Mesothelial cell of epicardium (in vitro differentiated cells): ENCODE data around the gene GPC6. TPM values are rescaled to one million over a fixed set of nuclear protein-coding genes. Genes with fewer than 3 reads are reported as not detected.

Source experiments
- DNase-seq, 2 experiments: peaks; one replicate each; pipeline ENCODE4 v3.0.0; 2021; ENCODE audit warnings: low spot score in 2 of 2; ENCODE audit not compliant: unreplicated experiment in 2 of 2
- H3K27ac Mint-ChIP-seq: 2 replicates; pipeline ENCODE4 v1.8.0; 2021; ENCODE audit warnings: mixed read lengths
- H3K27me3 Mint-ChIP-seq: 2 replicates; pipeline ENCODE4 v1.8.0; 2021; ENCODE audit warnings: low read depth, mixed read lengths
- H3K36me3 Mint-ChIP-seq: 2 replicates; pipeline ENCODE4 v1.8.0; 2021; ENCODE audit warnings: mixed read lengths
- H3K4me1 Mint-ChIP-seq: 2 replicates; pipeline ENCODE4 v1.8.0; 2021; ENCODE audit warnings: mixed read lengths
- H3K4me3 Mint-ChIP-seq: 2 replicates; pipeline ENCODE4 v1.8.0; 2021; ENCODE audit warnings: mild to moderate bottlenecking, moderate library complexity, mixed read lengths
- H3K9me3 Mint-ChIP-seq: 2 replicates; pipeline ENCODE4 v1.8.0; 2021; ENCODE audit warnings: mixed read lengths
- CTCF ChIP-seq: fragments of 200-600 bp; sonication (generic); IDR thresholded peaks from one replicate; pipeline ENCODE4 v1.5.0; 2021; ENCODE audit warnings: antibody characterized with exemption; ENCODE audit not compliant: unreplicated experiment
- total RNA-seq: library from RNA; stranded (reverse); gene quantifications from 3 replicates; pipeline ENCODE4 v1.2.1, GENCODE V29; 2021

Gene GPC6
- total RNA-seq, 1 donor from 2014 or later, result 112 TPM

GRCh38 chr13:93345024-93345423 is 118.4 kb downstream of the GPC6 start:
- H3K27me3 Mint-ChIP-seq, result no peaks in the 10 kb centered on the region
- TF ChIP-seq CTCF, result no peak
- H3K27ac Mint-ChIP-seq, result peak overlapping the region; percentile 79

GRCh38 chr13:93345770-93346169 is 119.2 kb downstream of the GPC6 start:
- H3K4me3 Mint-ChIP-seq, result no peak overlapping the region
- peaks cover 24% of the 10 kb centered on the region for H3K9me3 Mint-ChIP-seq
- peak overlapping the region; percentile 79 for H3K27ac Mint-ChIP-seq
- H3K27me3 Mint-ChIP-seq, result no peaks in the 10 kb centered on the region
- DNase-seq, result no peak
- peaks cover 21% of the 10 kb centered on the region for H3K36me3 Mint-ChIP-seq
- H3K4me1 Mint-ChIP-seq, result peaks cover 56% of the 10 kb centered on the region
- no peak for TF ChIP-seq CTCF

More at GRCh38 chr13:93345024-93345423, 118.4 kb downstream of the GPC6 start:
- Mint-ChIP-seq H3K9me3 (peaks cover 28% of the 10 kb centered on the region), H3K36me3 (peaks cover 24% of the 10 kb centered on the region), H3K4me1 (peaks cover 53% of the 10 kb centered on the region), H3K4me3 (no peak overlapping the region)
- no peak for DNase-seq

GRCh38 chr13:93352616-93353015 is 126.0 kb downstream of the GPC6 start:
- Mint-ChIP-seq H3K4me3 (no peak overlapping the region), H3K4me1 (peaks cover 47% of the 10 kb centered on the region), H3K9me3 (peaks cover 5% of the 10 kb centered on the region), H3K36me3 (peaks cover 3% of the 10 kb centered on the region), H3K27me3 (no peaks in the 10 kb centered on the region), H3K27ac (peak overlapping the region; percentile 5)
- TF ChIP-seq CTCF, result no peak
- no peak for DNase-seq

GRCh38 chr13:93355094-93355493 is 128.5 kb downstream of the GPC6 start:
- H3K4me3 Mint-ChIP-seq, result no peak overlapping the region
- no peak for TF ChIP-seq CTCF
- no peak for DNase-seq
- no peaks in the 10 kb centered on the region for H3K27me3 Mint-ChIP-seq
- H3K4me1 Mint-ChIP-seq, result peaks cover 34% of the 10 kb centered on the region
- no peak overlapping the region for H3K27ac Mint-ChIP-seq
- H3K36me3 Mint-ChIP-seq, result peaks cover 3% of the 10 kb centered on the region
- H3K9me3 Mint-ChIP-seq, result peaks cover 5% of the 10 kb centered on the region

- peaks cover 3% of the 10 kb centered on the region for H3K36me3 Mint-ChIP-seq
- peaks cover 5% of the 10 kb centered on the region for H3K9me3 Mint-ChIP-seq
- H3K27me3 Mint-ChIP-seq, result no peaks in the 10 kb centered on the region
- no peak for DNase-seq
- TF ChIP-seq CTCF, result no peak
- no peak overlapping the region for H3K27ac Mint-ChIP-seq
- no peak overlapping the region for H3K4me3 Mint-ChIP-seq
- peaks cover 30% of the 10 kb centered on the region for H3K4me1 Mint-ChIP-seq
Observed at GRCh38 chr13:93356469-93356868, 129.9 kb downstream of the GPC6 start.

GRCh38 chr13:93360021-93360420 is 133.4 kb downstream of the GPC6 start:
- H3K27ac Mint-ChIP-seq, result no peak overlapping the region
- no peak for DNase-seq
- H3K36me3 Mint-ChIP-seq, result peaks cover 6% of the 10 kb centered on the region
- no peaks in the 10 kb centered on the region for H3K27me3 Mint-ChIP-seq
- TF ChIP-seq CTCF, result no peak
- H3K4me1 Mint-ChIP-seq, result peaks cover 22% of the 10 kb centered on the region
- H3K4me3 Mint-ChIP-seq, result no peak overlapping the region
- H3K9me3 Mint-ChIP-seq, result peaks cover 4% of the 10 kb centered on the region
